Skeletal muscle satellite cell (primary cell): ENCODE measurements around the gene CLDN1.

Experiments
- H3K27me3 ChIP-seq: 2 replicates; pipeline ENCODE4 v1.7.0; 2013; ENCODE audit warnings: low read length; ENCODE audit not compliant: control insufficient read depth, insufficient read depth
- H3K36me3 ChIP-seq: 2 replicates; pipeline ENCODE4 v1.7.0; 2013; ENCODE audit warnings: mild to moderate bottlenecking, control low read depth, low read length; ENCODE audit not compliant: insufficient read depth
- H3K4me1 ChIP-seq: 2 replicates; pipeline ENCODE4 v1.7.0; 2013; ENCODE audit warnings: low read length; ENCODE audit not compliant: control insufficient read depth, insufficient read depth
- H3K4me2 ChIP-seq: 2 replicates; pipeline ENCODE4 v1.7.0; 2013; ENCODE audit warnings: mild to moderate bottlenecking, low read length
- H3K4me3 ChIP-seq: 2 replicates; pipeline ENCODE4 v1.7.0; 2013; ENCODE audit warnings: low read length
- H3K9ac ChIP-seq: 2 replicates; pipeline ENCODE4 v1.7.0; 2013; ENCODE audit warnings: mild to moderate bottlenecking, low read depth, low read length, moderate library complexity
- H3K9me3 ChIP-seq: replicated peaks from 2 replicates; pipeline ENCODE4 v1.7.0; 2013; ENCODE audit warnings: mild to moderate bottlenecking, control low read depth, low read length

Gene CLDN1

DNA sequence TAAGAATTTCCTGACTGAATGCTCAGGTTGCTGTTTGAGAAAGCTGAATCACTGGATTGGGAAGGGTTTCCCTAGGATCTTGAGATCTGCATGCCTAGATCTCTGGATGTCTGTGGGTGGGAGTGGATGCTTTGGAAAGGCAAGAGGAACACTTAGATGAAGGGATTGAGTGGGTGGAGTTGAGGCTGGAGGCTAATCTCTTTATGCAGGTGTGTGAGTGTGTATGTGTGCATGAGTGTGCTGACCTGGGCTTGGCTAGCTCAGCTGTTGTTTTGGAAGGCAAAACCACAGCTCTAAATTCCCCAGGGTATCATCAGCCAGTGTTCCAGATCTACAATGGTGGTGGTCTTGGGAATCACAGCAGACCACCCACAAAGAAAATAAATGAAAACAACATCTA is 60.5 kb downstream of the CLDN1 start:
- Histone ChIP-seq H3K9me3 (no peaks in the 10 kb centered on the region), H3K9ac (no peak overlapping the region), H3K4me1 (peaks cover 10% of the 10 kb centered on the region), H3K4me3 (no peak overlapping the region), H3K27me3 (no peaks in the 10 kb centered on the region), H3K4me2 (no peak overlapping the region), H3K36me3 (no peaks in the 10 kb centered on the region)

DNA sequence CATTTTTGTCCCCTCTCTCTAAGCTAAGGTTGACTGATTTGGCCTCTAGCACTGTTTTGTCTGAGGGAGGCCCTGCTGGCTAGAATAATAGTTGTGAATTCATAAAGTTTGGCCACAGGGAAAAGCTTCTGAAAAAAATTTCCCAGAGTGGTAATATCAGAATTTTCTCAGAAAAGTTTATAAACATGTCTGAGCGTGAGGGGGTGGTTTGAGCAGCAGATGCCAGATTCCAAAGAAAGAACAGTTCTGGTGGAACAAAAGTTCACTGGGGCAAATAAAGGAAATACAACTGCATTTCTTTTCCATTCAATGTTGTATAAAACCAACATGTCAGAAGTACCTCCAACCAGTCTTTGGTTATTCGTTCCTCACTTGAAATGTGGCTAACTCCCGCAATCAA is 61.2 kb downstream of the CLDN1 start:
- H3K27me3 ChIP-seq, result no peaks in the 10 kb centered on the region
- H3K9me3 ChIP-seq, result no peaks in the 10 kb centered on the region

DNA sequence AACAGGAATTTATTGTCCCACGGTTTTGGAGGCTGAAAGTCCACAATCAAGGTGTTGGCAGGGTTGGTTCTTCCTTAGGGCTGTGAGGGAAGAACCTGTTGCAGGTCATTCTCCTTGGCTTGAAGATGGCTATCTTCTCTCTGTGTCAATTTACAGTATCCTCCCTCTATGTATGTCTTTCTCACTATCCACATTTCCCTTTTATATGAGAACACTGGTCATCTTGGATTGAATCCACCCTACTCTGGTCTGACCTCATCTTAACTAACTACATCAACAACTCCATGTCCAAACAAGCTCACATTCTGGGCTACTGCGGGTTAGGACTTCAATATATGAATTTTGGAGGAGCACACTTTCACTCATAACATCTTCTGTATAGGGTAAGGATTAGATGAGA is 61.9 kb downstream of the CLDN1 start:
- no peaks in the 10 kb centered on the region for H3K27me3 ChIP-seq
- H3K9me3 ChIP-seq, result no peaks in the 10 kb centered on the region
- no peak overlapping the region for H3K9ac ChIP-seq
- H3K4me1 ChIP-seq, result no peaks in the 10 kb centered on the region
- H3K36me3 ChIP-seq, result no peaks in the 10 kb centered on the region
- no peak overlapping the region for H3K4me3 ChIP-seq
- H3K4me2 ChIP-seq, result no peak overlapping the region

More for the DNA sequence above, 61.2 kb downstream of the CLDN1 start:
- H3K4me1 ChIP-seq, result peaks cover 5% of the 10 kb centered on the region
- no peak overlapping the region for H3K4me2 ChIP-seq
- H3K4me3 ChIP-seq, result no peak overlapping the region
- no peaks in the 10 kb centered on the region for H3K36me3 ChIP-seq
- no peak overlapping the region for H3K9ac ChIP-seq

DNA sequence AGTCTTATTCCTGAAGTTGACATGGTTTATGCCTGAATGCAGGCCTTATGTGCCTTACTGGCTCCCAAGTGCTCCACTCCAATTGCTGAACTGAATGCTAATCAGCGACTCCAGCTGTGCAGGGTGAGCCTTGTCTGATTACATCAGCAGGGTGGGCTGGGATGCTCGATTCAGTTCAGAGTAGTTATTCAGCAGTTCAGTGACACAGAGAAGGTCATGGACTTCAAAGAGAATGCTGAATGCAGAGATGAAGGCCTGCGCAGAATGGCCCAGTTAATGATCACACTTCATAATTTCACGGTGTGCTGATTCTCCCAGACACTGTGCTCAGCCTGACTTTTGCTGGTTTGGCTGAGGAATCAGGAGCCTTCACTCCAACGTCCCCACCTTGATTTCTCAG is 63.6 kb downstream of the CLDN1 start:
- H3K27me3 ChIP-seq, result no peaks in the 10 kb centered on the region
- no peak overlapping the region for H3K4me3 ChIP-seq
- H3K9me3 ChIP-seq, result no peaks in the 10 kb centered on the region
- H3K36me3 ChIP-seq, result no peaks in the 10 kb centered on the region
- no peaks in the 10 kb centered on the region for H3K4me1 ChIP-seq
- H3K9ac ChIP-seq, result no peak overlapping the region
- H3K4me2 ChIP-seq, result no peak overlapping the region
